K562 (cell line): ENCODE measurements around the gene CDKN2B. TPM values are rescaled to one million over a fixed set of nuclear protein-coding genes. Genes with fewer than 3 reads are reported as not detected.

ENCODE experiments used
- ATAC-seq: fragments of 200-7000 bp; cut with Tn5 transposase; 3 replicates; pipeline ENCODE4 v1.9.1; 2020; ENCODE audit warnings: moderate library complexity
- BruUV-seq: library from RNA; stranded (reverse); fragments of 400-500 nt; replicated peaks from 2 replicates; lab custom pipeline; 2021; lab: Mats Ljungman, UMichigan
- CTCF ChIA-PET: fragments of 300-600 bp; formaldehyde crosslinking; extraction: SDS; loops from one replicate; lab custom pipeline; 2021; ENCODE audit warnings: low intra/inter-chr PET ratio; lab: Yijun Ruan, JAX
- POLR2A ChIA-PET: fragments of 300-600, 350-650 bp; sonication (Branson Sonifier 250); formaldehyde crosslinking; extraction: SDS; loops from one replicate; lab custom pipeline; 2021; ENCODE audit warnings: antibody characterized with exemption, inconsistent platforms; lab: Yijun Ruan, JAX
- DNase-seq, 4 experiments: peaks; one replicate each; pipeline versions ENCODE4 v3.0.0 to v3.0.0-alpha.2; 2011 to 2018; ENCODE audit warnings: low spot score in 3 of 4, mixed read lengths in 3 of 4; ENCODE audit errors: extremely low read depth in 1 of 4
- FAIRE-seq: peaks from 2 replicates; lab custom pipeline; 2011; peaks lifted over from hg19 to GRCh38; lab: Jason Lieb, UNC
- H2AFZ ChIP-seq: 2 replicates; pipeline ENCODE4 v1.6.0; 2011; ENCODE audit warnings: low read depth, low read length, control low read depth, inconsistent platforms
- H3K27ac ChIP-seq: fragments of 200-600 bp; 3 replicates; pipeline ENCODE4 v1.8.0; 2011; ENCODE audit warnings: low read depth, mild to moderate bottlenecking, control low read depth, inconsistent platforms, low read length, moderate library complexity, mixed read lengths; ENCODE audit errors: extremely low read depth
- H3K27me3 ChIP-seq, 2 experiments: fragments of 300-600 bp in 1 of 2; 2 replicates in 1 of 2; 3 replicates in 1 of 2; pipeline versions ENCODE4 v1.6.0 to v1.8.0; 2011; ENCODE audit warnings: inconsistent platforms in 2 of 2, low read length in 2 of 2, mild to moderate bottlenecking in 1 of 2, mixed read lengths in 1 of 2, moderate library complexity in 1 of 2; ENCODE audit not compliant: control insufficient read depth in 2 of 2, insufficient read depth in 2 of 2
- H3K36me3 ChIP-seq: fragments of 300-600 bp; 3 replicates; pipeline ENCODE4 v1.8.0; 2011; ENCODE audit warnings: mild to moderate bottlenecking, low read length, inconsistent platforms; ENCODE audit not compliant: control insufficient read depth, insufficient read depth
- H3K4me1 ChIP-seq, 2 experiments: fragments of 200-600 bp in 1 of 2; replicated peaks in 1 of 2; 2 replicates in 1 of 2; 3 replicates in 1 of 2; pipeline versions ENCODE4 v1.5.1 to v1.8.0; 2011; ENCODE audit warnings: inconsistent platforms in 2 of 2, low read length in 2 of 2, mild to moderate bottlenecking in 1 of 2, mixed read lengths in 1 of 2, moderate library complexity in 1 of 2; ENCODE audit not compliant: control insufficient read depth in 2 of 2, insufficient read depth in 2 of 2
- H3K4me2 ChIP-seq: 2 replicates; pipeline ENCODE4 v1.6.1; 2011; ENCODE audit warnings: low read length, control low read depth, inconsistent platforms, mixed read lengths; ENCODE audit not compliant: insufficient read depth
- H3K4me3 ChIP-seq: fragments of 200-600 bp; sonication (generic), shearing (Covaris generic); 2 replicates; pipeline ENCODE4 v1.5.1; 2016; ENCODE audit warnings: control low read depth, inconsistent platforms
- H3K79me2 ChIP-seq: fragments of 200-600 bp; 3 replicates; pipeline ENCODE4 v1.8.0; 2011; ENCODE audit warnings: low read length, inconsistent platforms; ENCODE audit not compliant: control insufficient read depth, insufficient read depth
- H3K9ac ChIP-seq, 2 experiments: 2 replicates each; pipeline versions ENCODE4 v1.6.0 to v1.6.1; 2011; ENCODE audit warnings: low read depth in 2 of 2, low read length in 2 of 2, control low read depth in 1 of 2, inconsistent platforms in 1 of 2, mild to moderate bottlenecking in 1 of 2, mixed read lengths in 1 of 2; ENCODE audit not compliant: insufficient read depth in 1 of 2
- H3K9me1 ChIP-seq: one replicate; pipeline ENCODE4 v1.6.0; 2011; ENCODE audit warnings: inconsistent platforms, mild to moderate bottlenecking, low read length, moderate library complexity; ENCODE audit not compliant: control insufficient read depth, insufficient read depth
- H3K9me3 ChIP-seq: replicated peaks from 2 replicates; pipeline ENCODE4 v1.5.1; 2011; ENCODE audit warnings: low read depth, low read length, inconsistent platforms; ENCODE audit not compliant: control insufficient read depth, insufficient read depth
- H4K20me1 ChIP-seq: replicated peaks from 2 replicates; pipeline ENCODE4 v1.6.1; 2011; ENCODE audit warnings: low read length, inconsistent platforms, mixed read lengths; ENCODE audit not compliant: control insufficient read depth, insufficient read depth
- FOXA1 ChIP-seq: fragments of 450-650 bp; IDR thresholded peaks from 2 replicates; pipeline ENCODE4 v1.6.1; 2016; ENCODE audit warnings: mild to moderate bottlenecking, borderline replicate concordance
- PHF21A ChIP-seq: fragments of 450-650 bp; IDR thresholded peaks from 2 replicates; pipeline ENCODE4 v1.6.1; 2017; ENCODE audit warnings: low read depth, borderline replicate concordance
- REST ChIP-seq, 2 experiments: fragments of 450-650 bp; formaldehyde crosslinking in 1 of 2; IDR thresholded peaks; 2 replicates each; pipeline versions ENCODE4 v1.4.0 to v1.6.1; 2014 to 2020; ENCODE audit warnings: mild to moderate bottlenecking in 2 of 2, borderline replicate concordance in 1 of 2, low read depth in 1 of 2
- RREB1 ChIP-seq: fragments of 250-450 bp; sonication (Bioruptor Pico); IDR thresholded peaks from 2 replicates; pipeline ENCODE4 v1.4.0; 2020
- ZKSCAN8 ChIP-seq: fragments of 200-800 bp; sonication (Bioruptor generic); IDR thresholded peaks from 2 replicates; pipeline ENCODE4 v1.6.1; 2016; ENCODE audit warnings: missing genetic modification characterization, missing compliant biosample characterization
- ZNF57 ChIP-seq: fragments of 450-650 bp; formaldehyde crosslinking; IDR thresholded peaks from 2 replicates; pipeline ENCODE4 v1.4.0; 2020; ENCODE audit warnings: mild to moderate bottlenecking, moderate library complexity
- ZNF780A ChIP-seq: fragments of 250-450 bp; sonication (Bioruptor Pico); IDR thresholded peaks from 2 replicates; pipeline ENCODE4 v1.5.0; 2021; ENCODE audit warnings: mild to moderate bottlenecking
- WGBS: fragments of 100-300 bp; shearing (Covaris generic); methylation state at CpG from one replicate; pipeline ENCODE4 v1.1.6; 2016; ENCODE audit warnings: low coverage, mixed read lengths; ENCODE audit not compliant: insufficient coverage; ENCODE audit errors: missing lambda C conversion rate; 5-methylcytosine and 5-hydroxymethylcytosine counted together
- in situ Hi-C: fragments of 300-500 bp; cut with MboI; formaldehyde crosslinking; loops from 4 replicates; pipeline ENCODE4 v1.15.0; 2018; ENCODE audit warnings: inconsistent platforms, mixed read lengths
- intact Hi-C: fragments of 100-400 bp; cut with micrococcal nuclease; formaldehyde crosslinking; loops from 2 replicates; pipeline ENCODE4 v1.14.2; 2022
- polyA plus RNA-seq, 8 experiments: library from polyadenylated mRNA; depleted of rRNA in 4 of 8; stranded (reverse) in 5 of 8; unstranded in 3 of 8; fragments of >200 nt; fragmentation: Nextera tagmentation in 2 of 8; fragmentation: Illumina TruSeq in 1 of 8; extraction: Ambion mirVana in 2 of 8; extraction: Trizol in 1 of 8; gene quantifications; 2 replicates each; pipeline versions ENCODE4 v1.2.1 to v1.2.3, GENCODE V29; 2011 to 2014; ENCODE audit warnings: inconsistent platforms in 1 of 8, missing spikeins in 1 of 8
- total RNA-seq, 7 experiments: library from RNA; depleted of rRNA in 6 of 7; stranded (reverse); fragments of >200 nt in 6 of 7; fragmentation: Illumina TruSeq in 2 of 7; extraction: Trizol in 2 of 7; gene quantifications; 2 replicates each; pipeline versions ENCODE4 v1.2.1 to v1.2.3, GENCODE V29; 2011 to 2021; ENCODE audit warnings: low replicate concordance in 1 of 7

CDKN2B gene
- total and polyA plus RNA-seq, 9 of the 15 experiments (the other 6 are each of a cell fraction or from before 2014, with no cell fraction given): not detected

DNA sequence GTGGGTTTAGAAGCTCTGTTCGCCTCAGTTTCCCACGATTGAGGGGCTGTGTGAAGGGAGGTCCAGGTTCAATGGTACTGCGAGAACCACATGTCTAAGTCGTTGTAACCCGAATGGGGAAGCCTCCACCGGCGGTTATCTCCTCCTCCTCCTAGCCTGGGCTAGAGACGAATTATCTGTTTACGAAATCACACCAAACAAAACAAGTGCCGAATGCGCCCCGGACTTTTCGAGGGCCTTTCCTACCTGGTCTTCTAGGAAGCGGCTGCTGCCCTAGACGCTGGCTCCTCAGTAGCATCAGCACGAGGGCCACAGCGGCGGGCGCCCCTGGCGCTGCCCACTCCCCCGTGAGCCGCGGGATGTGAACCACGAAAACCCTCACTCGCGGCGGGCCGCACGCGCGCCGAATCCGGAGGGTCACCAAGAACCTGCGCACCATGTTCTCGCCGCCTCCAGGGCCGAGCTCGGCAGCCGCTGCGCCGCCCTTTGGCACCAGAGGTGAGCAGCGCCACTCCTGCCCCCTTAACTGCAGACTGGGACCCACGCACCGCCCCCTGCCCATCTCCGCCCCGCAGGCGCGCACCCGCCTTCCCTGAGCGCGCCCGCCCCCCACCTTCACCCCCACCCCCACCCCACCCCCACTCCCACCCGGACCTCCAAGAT is 15.1 kb downstream of the CDKN2B start, which contains the start of gene CDKN2A:
Gene CDKN2A (minus strand): TSS at position 500 of the 663 bp plus-strand sequence.
- no peak within 1 kb of the TSS for H3K4me2 ChIP-seq
- no peaks in the 10 kb centered on the region for H3K79me2 ChIP-seq
- no peaks in the 10 kb centered on the region for H3K4me1 ChIP-seq
- BruUV-seq: no TSS peak
- DNase-seq (no peak), ATAC-seq (no peak), FAIRE-seq (no peak)
- no CpG with 5 or more reads among the region's 53 CpGs for WGBS
- H3K9ac ChIP-seq: no peak within 1 kb of the TSS
- H3K9me1 ChIP-seq: no peaks in the 10 kb centered on the region
- no peak within 1 kb of the TSS for H2AFZ ChIP-seq
- H3K27me3 ChIP-seq: no peaks in the 10 kb centered on the region
- H4K20me1 ChIP-seq: no peaks in the 10 kb centered on the region
- in situ Hi-C loops: no loop called here
- H3K9me3 ChIP-seq: no peaks in the 10 kb centered on the region
- H3K4me3 ChIP-seq: no peak within 1 kb of the TSS
- ChIA-PET POLR2A (no interaction called here), CTCF (no interaction called here)
- intact Hi-C loops: no loop called here
- no peak within 1 kb of the TSS for H3K27ac ChIP-seq
- H3K36me3 ChIP-seq: no peaks in the 10 kb centered on the region
- TF ChIP-seq RREB1: no peak
- no peak for TF ChIP-seq ZNF57 (CRISPR knock-in tag)
- no peak for TF ChIP-seq ZKSCAN8 (CRISPR knock-in tag)
- no peak for TF ChIP-seq ZNF780A
- no peak for TF ChIP-seq REST (IDR thresholded peaks at IDR 0.05; ENCODE audit: borderline replicate concordance)
- no peak for TF ChIP-seq REST (CRISPR knock-in tag; IDR thresholded peaks at IDR 0.05; ENCODE audit: low read depth)
- TF ChIP-seq FOXA1: no peak
- no peak for TF ChIP-seq PHF21A
